ENCODE data around the gene EPB41L2. TPM values are rescaled to one million over a fixed set of nuclear protein-coding genes. Genes with fewer than 3 reads are reported as not detected.
A peak's percentile ranks its signal among the peaks of the same experiment; 100 is the strongest.

EPB41L2 gene
- total RNA-seq (2021) (101 to 106 TPM (median 106 TPM) in 3 replicates), Bru-seq, nascent RNA (percentile 80 among the genes with signal in this experiment)
- long read RNA-seq, experiment 1, full-length matches to known transcripts: 163 of 360 reads
- long read RNA-seq, experiment 1, partial matches to known transcripts: 95 of 360 reads
- long read RNA-seq, experiment 1, other reads (novel, unspliced or antisense): 102 of 360 reads
- long read RNA-seq, experiment 2, full-length matches to known transcripts: 17 of 84 reads
- long read RNA-seq, experiment 2, partial matches to known transcripts: 33 of 84 reads
- long read RNA-seq, experiment 2, other reads (novel, unspliced or antisense): 34 of 84 reads
- long read RNA-seq, experiment 3, full-length matches to known transcripts: 3 of 7 reads
- long read RNA-seq, experiment 3, partial matches to known transcripts: 3 of 7 reads
- long read RNA-seq, experiment 3, other reads (novel, unspliced or antisense): 1 of 7 reads

GRCh38 chr6:131063028-131063763 is at the start of gene EPB41L2:
Gene EPB41L2, minus strand, starts transcription at chr6:131063245. Its CDS starts 106,760 bp downstream, at chr6:130956485.
- Mint-ChIP-seq H3K9me3 (peaks cover 5% of the 10 kb centered on the region; the same call in 1 of the 2 replicates), H3K4me3 (peak within 1 kb of the TSS; percentile 74), H3K27me3 (ENCODE audit: low read depth) (peaks cover 17% of the 10 kb centered on the region), H3K27ac (no peak within 1 kb of the TSS; the same call in 1 of the 2 replicates), H3K4me1 (peaks cover 38% of the 10 kb centered on the region), H3K36me3 (no peaks in the 10 kb centered on the region)
- ChIA-PET CTCF (interaction anchor here (0.5 to 1.3 kb wide), 3 partner anchors 178 to 565 kb away, joined by 3 to 4 read pairs (median 4); no protein-coding TSS in a partner anchor), POLR2A (interaction anchor here (0.6 to 1.0 kb wide), 3 partner anchors 39 to 258 kb away, joined by 3 read pairs; no protein-coding TSS in a partner anchor)
- peak; percentile 94 for ATAC-seq
- TF ChIP-seq SP1 (CRISPR knock-in tag; conservative IDR thresholded peaks at IDR 0.05): peak; percentile 93
- TF ChIP-seq AR (CRISPR knock-in tag; IDR thresholded peaks at IDR 0.05): no peak
- peak; percentile 61; the same call in 1 of the 2 replicates for TF ChIP-seq MYBL2 (CRISPR knock-in tag; IDR thresholded peaks at IDR 0.05)
- no peak for TF ChIP-seq ZNF138 (CRISPR knock-in tag; conservative IDR thresholded peaks at IDR 0.05)
- TF ChIP-seq ARID4B (CRISPR knock-in tag; IDR thresholded peaks at IDR 0.05; ENCODE audit: borderline replicate concordance): 0 out of 2 replicates have a peak, but pooled peaks have one; percentile 33
- no peak for TF ChIP-seq IRF2 (CRISPR knock-in tag; IDR thresholded peaks at IDR 0.05; ENCODE audit: borderline replicate concordance, low read depth)
- no peak for TF ChIP-seq ATF2 (CRISPR knock-in tag; IDR thresholded peaks at IDR 0.05; ENCODE audit: borderline replicate concordance, low read depth)
- TF ChIP-seq FOXK1 (CRISPR knock-in tag; IDR thresholded peaks at IDR 0.05): no peak
- TF ChIP-seq FOXP1 (CRISPR knock-in tag; IDR thresholded peaks at IDR 0.05; ENCODE audit: borderline replicate concordance): peak; percentile 6; the same call in 1 of the 2 replicates
- TF ChIP-seq RORB (CRISPR knock-in tag; IDR thresholded peaks at IDR 0.05): no peak
- no peak for TF ChIP-seq CREB1 (CRISPR knock-in tag; IDR thresholded peaks at IDR 0.05)
- TF ChIP-seq E2F5 (CRISPR knock-in tag; IDR thresholded peaks at IDR 0.05): peak; percentile 42; the same call in 1 of the 2 replicates
- TF ChIP-seq ZNF512 (CRISPR knock-in tag; IDR thresholded peaks at IDR 0.05; ENCODE audit: borderline replicate concordance): no peak
- no peak for TF ChIP-seq OVOL2 (CRISPR knock-in tag; IDR thresholded peaks at IDR 0.05; ENCODE audit: borderline replicate concordance)
- TF ChIP-seq ZNF532 (CRISPR knock-in tag; IDR thresholded peaks at IDR 0.05; ENCODE audit: borderline replicate concordance): no peak
- 0 out of 2 replicates have a peak, but pooled peaks have one; percentile 33 for TF ChIP-seq MAX (CRISPR knock-in tag; IDR thresholded peaks at IDR 0.05)
- 0 out of 2 replicates have a peak, but pooled peaks have one; percentile 57 for TF ChIP-seq TP53 (CRISPR knock-in tag; IDR thresholded peaks at IDR 0.05)
- DNase-seq (ENCODE audit: low spot score): peak; percentile 92
